Omental fat pad (tissue), 4 donors: Measurements from ENCODE around the gene PID1. TPM values are rescaled to one million over a fixed set of nuclear protein-coding genes. Genes with fewer than 3 reads are reported as not detected.

Source experiments
- ATAC-seq: fragments of 150-250 bp; one replicate; pipeline ENCODE4 v1.9.1; 2016; ENCODE audit warnings: mild to moderate bottlenecking, moderate library complexity; ENCODE audit not compliant: low FRiP score
- DNase-seq: peaks from one replicate; pipeline ENCODE4 v3.0.0-alpha.2; 2019; ENCODE audit warnings: low spot score
- CTCF ChIP-seq, 3 donors: fragments of 450-650 bp; IDR thresholded peaks; one replicate each; pipeline ENCODE4 v1.5.1; 2016 to 2017; ENCODE audit warnings: antibody characterized with exemption in 3 of 3, mild to moderate bottlenecking in 3 of 3, moderate library complexity in 2 of 3
- total RNA-seq, 4 donors: library from RNA; depleted of rRNA; stranded (reverse); fragments of >200 nt; gene quantifications; one replicate each; pipeline ENCODE4 v1.1.0, GENCODE V29; 2016

The PID1 gene
- total RNA-seq, 4 donors from 2014 or later: 20.7 to 98.7 (median 59.1) TPM

- ATAC-seq: no peak
- DNase-seq: no peak
- TF ChIP-seq CTCF (IDR thresholded peaks at IDR 0.05): no peak
Observed at GRCh38 chr2:229137639-229138038, 133.4 kb downstream of the PID1 start.

DNA sequence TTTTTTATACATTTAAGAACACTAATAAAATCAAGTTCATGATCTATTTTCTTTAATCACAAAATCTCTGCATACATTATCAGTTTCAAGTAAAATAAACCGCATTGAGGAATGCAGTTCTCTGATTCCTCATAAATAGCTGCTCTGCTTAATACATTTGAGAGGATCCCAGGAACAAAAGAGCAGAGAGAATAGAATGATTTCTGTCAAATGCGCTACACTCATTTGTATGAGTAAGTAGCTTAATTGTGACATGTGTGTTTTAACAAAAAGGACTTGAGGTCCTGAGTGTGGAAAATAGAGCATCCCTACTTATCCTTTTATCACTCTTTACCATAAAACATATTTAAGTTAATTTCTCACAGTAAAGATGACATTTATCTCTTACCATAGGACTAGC, 134.0 kb downstream of the PID1 start:
- no peak for DNase-seq
- TF ChIP-seq CTCF (IDR thresholded peaks at IDR 0.05): no peak
- ATAC-seq: no peak

DNA sequence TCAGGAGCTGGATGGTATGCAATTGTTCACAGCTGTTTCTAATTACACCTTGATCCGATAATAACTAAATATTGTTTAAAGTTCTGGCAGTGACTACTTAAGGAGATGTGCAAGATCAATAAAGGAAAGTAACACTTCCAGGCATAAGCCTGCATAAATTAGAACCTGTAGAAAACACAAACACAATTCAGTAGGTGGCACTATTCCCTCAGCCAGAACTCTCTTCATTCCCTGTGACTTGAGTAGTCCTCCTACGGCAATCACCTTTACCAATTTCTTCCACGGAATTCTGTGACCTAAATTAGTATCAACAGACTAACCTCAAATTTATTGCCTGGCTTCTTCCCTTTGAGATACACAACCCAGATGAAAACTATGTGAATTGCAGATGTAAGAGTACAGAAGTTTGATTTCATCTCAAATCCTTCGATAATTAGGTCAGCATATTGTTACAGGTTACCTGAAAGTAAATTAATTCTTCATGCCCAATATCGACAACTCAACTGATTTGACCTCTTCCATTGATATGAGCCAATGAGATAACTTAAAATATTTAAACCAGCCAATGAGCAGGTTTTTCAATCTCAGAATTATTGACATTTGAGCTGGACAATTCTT, 137.8 kb downstream of the PID1 start:
- DNase-seq: no peak
- no peak for ATAC-seq
- no peak for TF ChIP-seq CTCF (IDR thresholded peaks at IDR 0.05)

DNA sequence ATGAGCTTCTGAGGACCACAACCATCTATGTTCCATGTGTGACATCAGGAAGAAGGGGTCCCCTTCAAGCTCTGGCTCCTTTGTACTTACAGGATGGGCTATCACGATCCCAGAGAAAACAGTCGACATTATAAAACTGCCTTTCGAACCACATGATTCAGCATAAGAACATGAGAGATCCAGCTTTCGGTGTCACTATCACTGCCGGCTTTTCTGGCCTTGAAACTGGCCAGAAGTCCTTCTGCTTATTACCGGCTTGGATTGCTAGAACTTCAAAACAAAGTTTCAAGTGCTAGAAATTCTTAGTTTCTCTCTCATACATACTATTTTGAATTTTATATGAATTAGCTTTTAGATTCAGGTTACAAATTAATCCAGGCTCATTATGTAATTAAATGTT, 138.9 kb downstream of the PID1 start:
- no peak for ATAC-seq
- DNase-seq: no peak
- TF ChIP-seq CTCF (IDR thresholded peaks at IDR 0.05): no peak

DNA sequence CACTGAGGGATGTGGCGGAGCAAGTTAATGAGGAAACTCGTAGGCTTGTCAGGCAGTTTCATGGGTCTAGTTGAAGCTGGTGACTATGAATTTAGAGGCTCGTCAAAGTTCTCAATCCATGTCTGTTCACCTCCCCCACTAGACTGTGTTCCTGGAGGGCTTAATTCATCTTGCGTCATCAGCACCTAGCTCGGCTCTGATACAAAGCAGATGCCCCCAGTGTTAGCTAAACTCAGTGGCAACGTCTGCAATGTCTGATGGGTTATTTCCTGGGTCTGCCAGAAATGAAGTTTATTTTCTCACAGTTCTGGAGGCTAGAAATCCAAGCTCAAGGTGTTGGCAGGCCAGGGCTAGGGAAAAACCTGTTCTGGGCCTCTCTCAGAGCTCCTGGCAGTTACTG, 140.6 kb downstream of the PID1 start:
- no peak for TF ChIP-seq CTCF (IDR thresholded peaks at IDR 0.05)
- no peak for ATAC-seq

DNA sequence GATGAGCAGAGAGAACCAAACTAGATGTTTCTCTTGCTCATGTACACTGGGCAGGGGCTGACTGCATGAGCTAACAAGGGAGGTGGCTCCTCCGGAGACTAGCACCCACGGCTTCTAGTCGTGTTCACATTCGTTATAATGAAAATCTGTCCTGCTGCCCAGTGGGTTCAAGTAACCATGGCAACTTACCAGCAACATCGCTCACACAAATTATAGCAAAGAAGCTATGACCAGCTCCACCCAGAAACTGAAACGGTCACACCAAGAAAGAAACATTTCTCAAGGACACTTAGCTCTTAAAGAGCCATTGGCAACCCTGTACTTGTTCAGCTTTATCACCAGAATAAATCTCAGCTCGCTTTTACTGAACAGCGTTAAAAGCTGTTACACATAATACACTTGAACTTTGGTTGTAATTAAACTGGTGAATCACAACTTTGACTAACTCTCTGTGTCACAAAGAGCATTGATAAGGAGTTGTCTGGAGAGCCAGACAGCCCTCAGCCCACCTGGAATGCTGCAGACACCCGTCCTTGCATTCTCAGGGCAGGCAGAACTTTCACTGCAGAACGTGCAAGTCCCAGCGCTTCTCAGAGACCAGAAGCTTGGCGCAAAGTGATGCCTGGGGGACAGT, 141.2 kb downstream of the PID1 start:
- no peak for ATAC-seq
- TF ChIP-seq CTCF (IDR thresholded peaks at IDR 0.05): no peak
- no peak for DNase-seq

More for the DNA sequence above, 140.6 kb downstream of the PID1 start:
- DNase-seq: no peak

DNA sequence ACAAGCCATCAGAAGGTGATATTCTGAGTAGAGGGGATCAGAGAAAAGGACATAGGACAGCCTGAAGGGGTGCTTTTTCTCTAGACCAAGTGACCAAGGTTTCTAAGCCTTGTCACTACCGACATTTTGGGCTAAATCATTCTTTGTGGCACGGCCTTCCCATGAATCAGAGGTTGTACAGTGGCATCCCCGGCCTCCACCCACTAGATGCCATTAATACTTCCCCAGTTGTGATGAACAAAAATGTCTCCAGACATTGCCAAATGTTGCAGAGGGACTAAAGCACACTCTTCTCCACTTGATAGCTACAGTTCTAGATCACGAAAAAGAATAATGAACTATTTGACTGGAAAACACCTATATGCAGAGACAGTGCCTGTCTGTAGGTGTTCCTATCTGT, 143.6 kb downstream of the PID1 start:
- ATAC-seq (no peak), DNase-seq (no peak)
- TF ChIP-seq CTCF (IDR thresholded peaks at IDR 0.05): no peak
